ENCODE measurements around the gene PI4K2A.

DNA sequence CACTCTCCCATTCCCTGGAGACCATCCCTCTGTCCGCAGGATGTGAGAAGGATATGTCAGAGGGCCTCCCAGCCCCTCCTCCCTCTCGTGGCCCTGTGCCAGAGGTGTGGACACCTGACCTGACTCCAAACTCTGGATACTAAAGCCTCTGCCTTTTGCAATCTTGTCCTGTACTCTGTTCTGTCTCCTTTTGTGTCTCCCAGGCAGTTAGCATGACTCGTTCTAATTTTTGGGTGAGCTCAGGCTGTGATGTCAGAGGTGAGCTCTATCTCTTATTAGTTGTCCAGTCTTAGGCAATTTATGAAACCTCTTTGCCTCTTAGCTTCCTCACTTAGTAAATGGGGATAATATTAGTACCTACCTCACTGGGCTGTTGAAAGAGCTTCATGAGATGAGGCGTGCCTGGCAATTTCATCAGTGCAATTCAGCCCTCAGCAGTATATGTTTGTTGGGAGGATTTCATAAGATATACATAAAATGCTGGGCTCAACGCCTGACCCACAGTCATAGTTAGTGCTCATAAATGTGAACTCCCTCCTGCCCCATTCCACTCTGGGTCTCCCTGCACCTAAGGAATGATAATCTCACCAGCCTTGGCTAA, 84.0 kb downstream of the PI4K2A start:
- no peak for TF ChIP-seq POLR2A (IDR thresholded peaks at IDR 0.05; ENCODE audit: extremely low read depth, insufficient read length)
- TF ChIP-seq, protein P1, sequence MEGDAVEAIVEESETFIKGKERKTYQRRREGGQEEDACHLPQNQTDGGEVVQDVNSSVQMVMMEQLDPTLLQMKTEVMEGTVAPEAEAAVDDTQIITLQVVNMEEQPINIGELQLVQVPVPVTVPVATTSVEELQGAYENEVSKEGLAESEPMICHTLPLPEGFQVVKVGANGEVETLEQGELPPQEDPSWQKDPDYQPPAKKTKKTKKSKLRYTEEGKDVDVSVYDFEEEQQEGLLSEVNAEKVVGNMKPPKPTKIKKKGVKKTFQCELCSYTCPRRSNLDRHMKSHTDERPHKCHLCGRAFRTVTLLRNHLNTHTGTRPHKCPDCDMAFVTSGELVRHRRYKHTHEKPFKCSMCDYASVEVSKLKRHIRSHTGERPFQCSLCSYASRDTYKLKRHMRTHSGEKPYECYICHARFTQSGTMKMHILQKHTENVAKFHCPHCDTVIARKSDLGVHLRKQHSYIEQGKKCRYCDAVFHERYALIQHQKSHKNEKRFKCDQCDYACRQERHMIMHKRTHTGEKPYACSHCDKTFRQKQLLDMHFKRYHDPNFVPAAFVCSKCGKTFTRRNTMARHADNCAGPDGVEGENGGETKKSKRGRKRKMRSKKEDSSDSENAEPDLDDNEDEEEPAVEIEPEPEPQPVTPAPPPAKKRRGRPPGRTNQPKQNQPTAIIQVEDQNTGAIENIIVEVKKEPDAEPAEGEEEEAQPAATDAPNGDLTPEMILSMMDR (IDR thresholded peaks at IDR 0.05; ENCODE audit: low read depth, low read length): no peak

All from NB4 (cell line).